Stomach (tissue), 4 donors: ENCODE measurements around the gene GFRA3.

Experiments used
- CTCF ChIP-seq, 7 experiments: fragments of 450-650 bp in 4 of 7; fragments of 200-600 bp in 3 of 7; sonication (generic) in 3 of 7; IDR thresholded peaks; one replicate each; pipeline ENCODE4 v1.5.1; 2016 to 2019; ENCODE audit warnings: antibody characterized with exemption in 7 of 7, control low read depth in 2 of 7, mild to moderate bottlenecking in 1 of 7
- POLR2AphosphoS5 ChIP-seq, 3 donors: sonication (generic); formaldehyde crosslinking; IDR thresholded peaks; one replicate each; pipeline ENCODE4 v1.6.1; 2016; ENCODE audit warnings: antibody characterized with exemption in 3 of 3

GRCh38 chr5:138243794-138244193 lies 30.6 kb downstream of the GFRA3 start:
- TF ChIP-seq POLR2AphosphoS5 (IDR thresholded peaks at IDR 0.05) (no peak), CTCF (IDR thresholded peaks at IDR 0.05) (no peak)
